Epithelial cell of esophagus (primary cell): Measurements from ENCODE around the gene NDC80.

Experiments used
- DNase-seq: peaks from one replicate; pipeline ENCODE4 v3.0.0; 2010; ENCODE audit warnings: low read depth
- H3K4me3 ChIP-seq: 2 replicates; pipeline ENCODE4 v1.5.1; 2011; ENCODE audit warnings: mild to moderate bottlenecking, low read length, control low read depth
- CTCF ChIP-seq: IDR thresholded peaks from 2 replicates; pipeline ENCODE4 v1.5.1; 2011; ENCODE audit warnings: low read depth, mild to moderate bottlenecking, low read length, control low read depth, inconsistent platforms; ENCODE audit not compliant: insufficient read depth; ENCODE audit errors: missing control alignments

The NDC80 gene

GRCh38 chr18:2570772-2571199 lies 571 bp upstream of the NDC80 start:
- TF ChIP-seq CTCF = peak; percentile 17
- DNase-seq = peak; percentile 71
- H3K4me3 ChIP-seq = peak overlapping the region; percentile 87

- TF ChIP-seq CTCF = no peak
Measured at GRCh38 chr18:2572171-2572569, 813 bp downstream of the NDC80 start.

GRCh38 chr18:2572892-2573291 lies 1.5 kb downstream of the NDC80 start:
- TF ChIP-seq CTCF = no peak
- DNase-seq = no peak
- H3K4me3 ChIP-seq = peak overlapping the region; percentile 87

More at GRCh38 chr18:2572171-2572569, 813 bp downstream of the NDC80 start:
- peak overlapping the region; percentile 87 for H3K4me3 ChIP-seq
- DNase-seq = no peak

- no peak for TF ChIP-seq CTCF
- DNase-seq = no peak
- peak overlapping the region; percentile 87 for H3K4me3 ChIP-seq
Measured at GRCh38 chr18:2573408-2573807, 2.1 kb downstream of the NDC80 start.

- no peak for TF ChIP-seq CTCF
- H3K4me3 ChIP-seq = no peak overlapping the region
- DNase-seq = no peak
Measured at GRCh38 chr18:2587788-2588187, 16.4 kb downstream of the NDC80 start.

GRCh38 chr18:2588666-2589344 lies 17.4 kb downstream of the NDC80 start:
- H3K4me3 ChIP-seq = no peak overlapping the region
- TF ChIP-seq CTCF = no peak

GRCh38 chr18:2589345-2590068 lies 18.1 kb downstream of the NDC80 start:
- H3K4me3 ChIP-seq = no peak overlapping the region
- TF ChIP-seq CTCF = no peak
- peak; percentile 81 for DNase-seq

More at GRCh38 chr18:2588666-2589344, 17.4 kb downstream of the NDC80 start:
- DNase-seq = peak; percentile 8
